Measurements from ENCODE around the gene ALDH2. TPM values are rescaled to one million over a fixed set of nuclear protein-coding genes. Genes with fewer than 3 reads are reported as not detected.
"Not testable (repeated sequence)": the region's sequence is repeated elsewhere in the genome, so short reads cannot be mapped to it uniquely, and the experiment has no call there.

Gene ALDH2
- total RNA-seq (10 to 100 TPM; 33.7 to 80.2 (median 45.3) TPM), polyA plus RNA-seq (10 to 100 TPM; 22.3 to 37.3 TPM)

DNA sequence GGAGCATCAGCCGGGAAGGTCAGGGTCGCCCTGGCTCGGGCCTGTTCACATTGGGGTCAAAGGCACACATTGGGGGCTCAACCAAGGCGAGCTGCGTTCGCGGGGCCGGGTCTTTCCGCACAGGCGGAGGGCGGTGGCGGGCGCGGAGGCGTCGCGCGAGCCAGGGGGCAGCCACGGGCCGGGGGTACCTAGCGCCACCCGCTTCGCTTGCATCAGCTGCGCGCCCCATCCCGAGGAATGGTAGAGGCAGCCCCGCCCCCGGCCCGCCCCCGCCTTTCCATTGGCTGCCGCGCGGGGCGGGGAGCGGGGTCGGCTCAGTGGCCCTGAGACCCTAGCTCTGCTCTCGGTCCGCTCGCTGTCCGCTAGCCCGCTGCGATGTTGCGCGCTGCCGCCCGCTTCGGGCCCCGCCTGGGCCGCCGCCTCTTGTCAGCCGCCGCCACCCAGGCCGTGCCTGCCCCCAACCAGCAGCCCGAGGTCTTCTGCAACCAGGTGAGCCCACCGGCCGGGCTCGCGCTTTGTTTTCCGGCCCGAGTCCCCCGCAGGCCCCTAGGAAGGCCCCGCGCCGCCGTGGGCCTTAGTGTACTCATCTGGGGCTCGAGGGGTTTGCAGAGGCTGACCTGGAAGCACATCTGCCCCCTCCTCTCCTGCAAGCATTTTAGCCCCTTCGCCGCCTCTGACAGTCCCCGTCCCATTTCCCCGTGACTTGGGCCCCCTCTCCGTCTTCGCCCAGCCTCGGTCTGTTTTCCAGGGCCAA is at the start of gene ALDH2:
TSS of gene ALDH2 (plus strand) at position 326 of the 754 bp plus-strand sequence. CDS start at position 376, 50 bp downstream.
- ATAC-seq (peak; percentile 89 to 96 (median 95)), DNase-seq (peak; percentile 68 to 86 (median 78)), FAIRE-seq (no peak)
- peak within 1 kb of the TSS; percentile 82 to 95 (median 88) for H3K4me3 ChIP-seq
- intact Hi-C loops (cut with DNase I) = loop anchor here in 1 of 3 donors (10.0 kb wide), 1 partner anchor 48 kb away; no protein-coding TSS in a partner anchor
- H3K27me3 ChIP-seq = no peaks in the 10 kb centered on the region
- TF ChIP-seq, protein P1, sequence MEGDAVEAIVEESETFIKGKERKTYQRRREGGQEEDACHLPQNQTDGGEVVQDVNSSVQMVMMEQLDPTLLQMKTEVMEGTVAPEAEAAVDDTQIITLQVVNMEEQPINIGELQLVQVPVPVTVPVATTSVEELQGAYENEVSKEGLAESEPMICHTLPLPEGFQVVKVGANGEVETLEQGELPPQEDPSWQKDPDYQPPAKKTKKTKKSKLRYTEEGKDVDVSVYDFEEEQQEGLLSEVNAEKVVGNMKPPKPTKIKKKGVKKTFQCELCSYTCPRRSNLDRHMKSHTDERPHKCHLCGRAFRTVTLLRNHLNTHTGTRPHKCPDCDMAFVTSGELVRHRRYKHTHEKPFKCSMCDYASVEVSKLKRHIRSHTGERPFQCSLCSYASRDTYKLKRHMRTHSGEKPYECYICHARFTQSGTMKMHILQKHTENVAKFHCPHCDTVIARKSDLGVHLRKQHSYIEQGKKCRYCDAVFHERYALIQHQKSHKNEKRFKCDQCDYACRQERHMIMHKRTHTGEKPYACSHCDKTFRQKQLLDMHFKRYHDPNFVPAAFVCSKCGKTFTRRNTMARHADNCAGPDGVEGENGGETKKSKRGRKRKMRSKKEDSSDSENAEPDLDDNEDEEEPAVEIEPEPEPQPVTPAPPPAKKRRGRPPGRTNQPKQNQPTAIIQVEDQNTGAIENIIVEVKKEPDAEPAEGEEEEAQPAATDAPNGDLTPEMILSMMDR (IDR thresholded peaks at IDR 0.05) = no peak
- peak within 1 kb of the TSS; percentile 67 to 80 (median 77) for H3K27ac ChIP-seq
- no peaks in the 10 kb centered on the region for H3K9me3 ChIP-seq
- H3K4me1 ChIP-seq = peaks cover 0 to 15% (median 0%) of the 10 kb centered on the region in 3 donors
- 0% methylated on average over 54 to 73 of the region's 73 CpGs for WGBS, 2 donors
- no peaks in the 10 kb centered on the region for H3K36me3 ChIP-seq

DNA sequence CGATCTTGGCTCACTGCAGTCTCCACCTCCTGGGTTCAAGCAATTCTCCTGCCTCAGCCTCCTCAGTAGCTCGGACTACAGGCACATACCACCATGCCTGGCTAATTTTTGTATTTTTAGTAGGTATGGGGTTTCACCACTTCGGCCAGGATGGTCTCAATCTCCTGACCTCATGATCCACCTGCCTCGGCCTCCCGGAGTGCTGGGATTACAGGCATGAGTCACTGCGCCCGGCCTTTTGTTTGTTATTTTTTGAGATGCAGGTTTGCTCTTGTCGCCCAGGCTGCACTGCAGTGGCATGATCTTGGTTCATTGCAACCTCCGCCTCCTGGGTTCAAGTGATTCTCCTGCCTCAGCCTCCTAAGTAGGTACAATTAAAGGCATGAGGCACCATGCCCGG is 47.4 kb upstream of the ALDH2 start:
- WGBS, 2 donors = 96% methylated on average over 10 of the region's 10 CpGs
- H3K27me3 ChIP-seq; FAIRE-seq; DNase-seq; H3K27ac ChIP-seq; H3K9me3 ChIP-seq; ATAC-seq; H3K4me1 ChIP-seq; intact Hi-C loops (cut with DNase I); H3K4me3 ChIP-seq: not testable (repeated sequence)
- H3K36me3 ChIP-seq = peaks cover 0 to 20% (median 13%) of the 10 kb centered on the region in 3 donors

DNA sequence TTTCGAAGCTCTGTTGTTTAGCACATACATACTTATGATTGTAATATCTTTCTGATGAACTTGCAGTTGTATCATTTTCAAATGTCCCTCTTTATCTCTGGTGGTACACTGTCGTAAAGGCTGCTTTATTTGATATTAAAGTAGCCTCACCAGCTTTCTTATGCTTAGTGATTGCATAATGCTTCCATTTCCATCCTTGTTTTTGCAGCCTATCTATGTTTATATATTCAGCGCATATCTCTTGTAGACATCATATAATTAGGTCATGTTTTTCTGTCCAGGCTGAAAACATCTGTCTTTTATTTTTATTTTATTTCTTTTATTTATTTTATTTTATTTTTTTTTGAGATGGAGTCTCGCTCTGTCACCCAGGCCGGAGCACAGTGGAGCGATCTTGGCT is 46.3 kb upstream of the ALDH2 start:
- Histone ChIP-seq H3K9me3 (no peaks in the 10 kb centered on the region), H3K27me3 (no peaks in the 10 kb centered on the region), H3K4me1 (no peaks in the 10 kb centered on the region), H3K36me3 (peaks cover 0 to 23% (median 13%) of the 10 kb centered on the region in 3 donors), H3K4me3 (no peak overlapping the region), H3K27ac (no peak overlapping the region)
- intact Hi-C loops (cut with DNase I) = no loop called here
- TF ChIP-seq, protein P1 (IDR thresholded peaks at IDR 0.05) = no peak
- FAIRE-seq = no peak
- ATAC-seq = no peak
- WGBS, 2 donors = 96% methylated on average over 6 of the region's 6 CpGs
- DNase-seq = no peak

- H3K9me3 ChIP-seq; H3K27ac ChIP-seq; DNase-seq; H3K4me3 ChIP-seq; H3K27me3 ChIP-seq; intact Hi-C loops (cut with DNase I); H3K4me1 ChIP-seq; FAIRE-seq; ATAC-seq: not testable (repeated sequence)
- 97 to 99% methylated on average over 24 to 40 of the region's 46 CpGs for WGBS, 2 donors
- H3K36me3 ChIP-seq = peaks cover 0 to 10% (median 8%) of the 10 kb centered on the region in 3 donors
Measured at GRCh38 chr12:111723646-111724360, 42.9 kb upstream of the ALDH2 start.

DNA sequence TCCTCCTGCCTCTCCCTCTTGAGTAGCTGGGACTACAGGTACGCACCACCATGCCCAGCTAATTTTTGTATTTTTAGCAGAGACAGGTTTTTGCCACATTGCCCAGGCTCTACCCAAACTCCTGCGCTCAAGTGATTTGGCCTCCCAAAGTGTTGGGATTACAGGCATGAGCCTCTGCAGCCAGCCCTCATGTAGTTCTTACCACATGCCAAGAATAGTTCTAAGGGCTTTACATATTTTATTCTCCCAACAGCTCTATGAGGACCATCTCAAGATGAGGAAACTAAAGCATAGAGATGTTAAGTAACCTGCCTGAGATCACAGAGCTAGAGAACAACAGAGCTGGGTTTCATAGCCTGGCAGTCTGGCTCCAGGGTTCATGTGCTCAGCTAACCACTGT is 37.9 kb upstream of the ALDH2 start:
- TF ChIP-seq, protein P1 (IDR thresholded peaks at IDR 0.05) = no peak
- DNase-seq = no peak
- H3K4me1 ChIP-seq = no peaks in the 10 kb centered on the region
- no peaks in the 10 kb centered on the region for H3K27me3 ChIP-seq
- intact Hi-C loops (cut with DNase I) = no loop called here
- no peak overlapping the region for H3K4me3 ChIP-seq
- peaks cover 0 to 13% (median 3%) of the 10 kb centered on the region in 3 donors for H3K36me3 ChIP-seq
- no peak for ATAC-seq
- WGBS, 2 donors = 92 to 97% methylated on average over 2 of the region's 2 CpGs
- no peak overlapping the region for H3K27ac ChIP-seq
- FAIRE-seq = no peak
- no peaks in the 10 kb centered on the region for H3K9me3 ChIP-seq

Measured in pancreas (tissue), 10 donors.